AG08396 (cell line): ENCODE measurements around the gene CBLB.
A peak's percentile ranks its signal among the peaks of the same experiment; 100 is the strongest.

ENCODE experiments used
- DNase-seq: peaks from one replicate; pipeline ENCODE4 v3.0.0; 2012; ENCODE audit warnings: low spot score, mixed read lengths

The CBLB gene

DNA sequence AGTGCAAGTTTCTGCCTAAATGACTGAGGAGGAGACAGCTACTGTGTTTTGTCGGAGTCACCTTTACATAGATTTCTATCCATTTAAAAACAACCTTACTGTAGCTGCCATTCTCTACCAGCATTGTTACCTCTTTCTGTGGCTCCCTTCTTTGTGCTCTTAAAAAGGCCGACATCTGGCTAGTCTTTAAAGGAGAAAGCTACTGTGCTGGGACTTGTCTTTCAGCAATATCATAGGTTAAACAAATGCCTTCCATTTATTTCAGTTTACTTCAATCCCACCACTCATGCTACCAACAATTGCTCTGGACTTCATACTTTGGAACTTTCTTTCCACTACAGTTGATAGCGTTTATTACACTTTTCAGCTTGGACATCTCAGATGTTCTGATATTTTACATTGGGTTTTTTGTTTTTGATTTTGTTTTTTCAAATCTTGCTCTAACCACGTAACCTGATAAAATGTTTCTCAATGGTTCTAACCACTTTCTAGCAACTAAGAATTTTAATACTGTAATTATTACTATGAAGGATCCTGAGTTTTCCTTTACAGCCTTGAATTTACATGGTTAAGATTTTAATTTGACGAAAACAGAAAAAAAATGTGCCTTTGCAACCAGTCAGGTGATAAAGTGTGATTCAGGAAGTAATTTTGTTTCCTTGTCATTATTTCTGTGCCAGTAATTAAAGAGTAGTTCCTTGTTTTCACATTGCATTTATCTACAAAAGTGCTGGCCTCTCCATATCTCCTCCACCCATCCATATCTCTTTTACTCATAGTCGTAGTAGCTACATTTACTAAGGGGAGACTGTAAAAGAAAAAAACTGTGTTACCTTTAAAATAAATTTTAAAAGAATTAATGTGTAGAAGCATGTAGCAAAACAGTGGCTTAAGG, 1.3 kb upstream of the CBLB start:
- DNase-seq: no peak

DNA sequence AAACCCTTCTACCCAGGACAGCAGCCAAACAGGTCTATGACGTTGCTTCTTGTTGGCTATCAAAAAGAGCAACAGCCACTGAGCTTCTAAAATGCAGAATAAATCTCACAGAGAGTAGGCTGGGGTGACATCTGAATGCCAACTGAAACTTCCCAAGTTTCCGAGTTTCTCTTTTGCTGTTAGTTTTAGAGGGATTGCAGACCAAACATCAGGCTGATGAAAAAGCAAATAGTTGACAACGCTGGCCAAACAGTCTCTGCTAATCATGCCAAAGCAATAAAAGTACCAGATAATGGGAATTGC, 670 bp upstream of the CBLB start:
- DNase-seq: no peak

DNA sequence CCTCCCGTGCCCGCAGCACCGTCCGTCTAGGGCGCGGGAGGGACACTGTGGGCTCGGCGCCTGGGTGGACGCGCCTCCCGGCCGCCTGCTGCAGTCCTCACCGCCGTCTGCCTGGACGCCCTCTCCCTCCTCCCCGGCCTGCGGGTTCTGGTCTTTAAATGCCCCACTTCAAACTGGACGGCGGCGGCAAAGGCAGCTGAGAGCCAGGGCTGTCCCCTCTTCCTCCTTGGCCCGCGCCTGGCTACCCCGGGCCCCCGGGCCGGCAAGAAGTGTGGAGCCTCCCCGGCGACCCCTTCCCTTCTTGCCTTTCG, 426 bp downstream of the CBLB start:
- DNase-seq: peak; percentile 71

DNA sequence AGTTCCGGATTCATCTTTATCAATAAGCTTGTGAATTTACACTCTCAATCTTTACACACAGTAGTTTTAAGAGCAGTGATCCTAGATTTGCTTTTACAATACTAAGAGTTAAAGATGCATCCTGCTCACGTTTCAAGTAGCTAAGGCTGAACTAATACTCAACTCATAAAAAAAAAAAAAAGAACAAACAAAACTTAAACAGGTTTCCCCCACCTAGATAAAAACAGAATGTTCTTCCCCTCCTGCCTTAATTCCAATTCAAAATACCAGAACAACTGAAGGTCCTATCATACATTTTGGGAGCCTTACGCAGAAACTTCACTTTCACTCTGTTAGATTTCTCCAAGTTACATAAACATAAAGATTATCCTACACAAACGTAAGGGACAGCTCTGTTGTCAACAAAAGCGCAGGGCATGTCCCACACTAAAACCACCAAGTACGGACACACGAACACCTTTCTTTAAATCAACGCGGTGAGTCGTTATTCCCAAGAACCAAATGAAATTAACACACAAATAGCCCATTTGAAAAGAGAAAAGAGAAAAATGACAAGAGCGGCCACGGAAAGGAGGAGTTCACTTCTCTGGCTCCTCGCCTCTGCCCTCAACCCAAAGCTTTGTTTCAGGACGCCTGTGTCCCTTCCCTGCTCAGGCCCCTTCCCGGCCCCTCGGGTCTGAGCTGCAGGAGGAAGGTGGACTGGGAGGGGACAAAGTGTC, 941 bp downstream of the CBLB start:
- no peak for DNase-seq

DNA sequence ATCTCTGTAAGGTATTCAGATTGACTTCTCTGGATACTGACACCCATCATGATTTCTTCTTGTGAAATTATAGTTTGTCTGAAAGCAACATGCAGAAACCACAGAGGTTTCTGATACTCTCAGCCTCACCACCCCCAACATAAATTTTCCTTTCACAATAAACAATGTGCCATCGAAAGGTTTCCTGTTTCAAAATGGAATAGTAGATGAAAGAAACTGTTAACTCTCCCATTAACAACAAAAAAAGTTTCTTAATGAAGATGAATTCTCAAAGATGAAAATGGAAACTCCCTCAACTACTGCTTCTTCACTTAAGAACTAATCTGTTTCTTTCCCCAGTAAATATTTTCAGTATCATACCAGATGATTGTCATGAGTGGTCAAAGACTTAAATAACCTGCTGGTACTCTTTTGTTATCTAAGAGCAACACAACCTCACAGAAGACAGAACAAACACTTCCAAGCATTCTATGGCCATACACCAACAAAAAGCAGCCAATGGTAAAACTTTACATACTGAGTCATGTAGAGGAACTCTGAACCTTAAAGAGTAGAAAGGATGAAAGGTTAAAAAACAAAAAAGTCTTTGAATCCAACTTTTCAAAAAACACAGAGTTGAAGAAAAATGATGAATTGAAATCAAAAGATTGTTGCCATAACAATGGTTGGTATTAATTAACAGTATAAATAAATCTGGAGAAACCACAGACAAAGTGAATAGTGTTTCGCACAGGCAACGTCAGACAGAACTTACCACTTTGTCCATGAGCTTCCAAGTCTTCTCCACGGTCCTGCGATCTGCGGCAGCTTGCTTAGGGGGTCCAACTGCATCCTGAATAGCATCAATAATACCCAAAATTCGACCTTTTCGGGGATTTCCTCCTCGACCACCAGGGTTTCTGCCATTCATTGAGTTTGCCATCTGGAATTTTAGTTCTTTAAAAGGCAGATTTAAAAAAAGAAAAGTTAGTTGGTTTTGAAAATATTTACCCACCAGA, 1.9 kb downstream of the CBLB start:
- DNase-seq: no peak

DNA sequence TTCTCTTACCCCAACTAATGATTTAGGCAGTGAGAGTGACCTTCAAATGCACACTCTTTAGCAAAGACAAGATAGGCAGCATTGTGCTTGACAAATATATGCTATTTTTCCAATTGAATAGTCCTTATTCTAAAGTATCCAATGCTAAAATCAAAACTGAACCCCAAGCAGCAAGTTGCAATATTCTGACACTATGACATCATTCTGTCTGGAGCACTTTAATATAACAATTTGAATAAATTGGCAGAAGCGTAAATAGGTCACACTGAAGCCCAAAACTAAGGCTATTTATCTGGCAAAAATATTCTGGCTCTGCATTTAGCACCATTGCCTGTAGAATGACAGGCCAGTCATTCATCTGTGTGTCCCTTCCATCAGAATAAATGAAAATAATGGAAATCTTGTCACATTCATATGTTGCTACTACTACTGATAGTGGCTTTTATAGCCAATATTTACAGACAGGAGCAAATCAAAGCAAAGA, 2.9 kb downstream of the CBLB start:
- DNase-seq: no peak

DNA sequence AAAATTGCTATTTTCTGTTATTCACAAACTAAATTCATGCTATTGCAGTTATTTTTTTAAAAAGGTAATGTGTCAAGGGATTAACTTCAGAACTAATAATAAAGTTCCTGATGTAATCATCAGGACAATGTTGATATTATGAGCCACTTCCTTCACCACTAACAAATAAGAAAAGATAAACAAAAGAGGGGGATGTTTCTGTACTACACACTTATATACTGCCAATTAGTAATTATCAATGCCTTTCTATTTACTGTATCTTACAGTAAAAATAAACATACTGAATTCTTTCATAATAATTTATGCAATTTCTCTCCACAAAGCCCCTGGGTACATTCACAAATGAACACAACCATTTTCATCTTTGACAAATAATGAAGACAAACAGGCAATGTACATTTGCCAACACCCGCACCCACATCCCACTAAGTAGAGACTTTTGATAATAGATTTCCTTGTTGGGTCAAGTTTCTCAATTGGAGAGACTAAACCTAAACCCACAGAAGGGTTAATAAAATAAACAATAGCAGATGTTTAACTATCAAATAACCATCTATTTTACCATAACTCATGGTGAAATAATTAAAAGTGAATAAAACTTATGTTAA, 3.7 kb downstream of the CBLB start:
- no peak for DNase-seq

DNA sequence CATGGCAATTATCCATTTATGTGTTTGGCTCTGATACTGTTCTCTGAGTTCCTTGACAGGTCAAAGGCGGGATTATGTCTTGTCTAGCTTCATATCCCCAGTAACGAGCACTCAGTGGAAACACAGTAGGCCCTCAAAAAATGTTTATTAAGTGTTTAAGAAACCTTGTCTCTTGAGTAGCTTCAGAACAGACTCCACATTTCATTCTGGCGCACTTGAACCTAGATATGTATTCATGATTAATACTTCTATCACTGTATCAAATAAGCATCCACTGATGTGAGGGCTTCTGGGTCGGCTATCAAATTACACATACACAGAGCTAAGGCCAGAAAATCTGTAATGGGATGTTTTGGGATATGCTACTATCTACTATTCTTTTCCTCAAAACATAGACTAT, 4.6 kb downstream of the CBLB start:
- no peak for DNase-seq

DNA sequence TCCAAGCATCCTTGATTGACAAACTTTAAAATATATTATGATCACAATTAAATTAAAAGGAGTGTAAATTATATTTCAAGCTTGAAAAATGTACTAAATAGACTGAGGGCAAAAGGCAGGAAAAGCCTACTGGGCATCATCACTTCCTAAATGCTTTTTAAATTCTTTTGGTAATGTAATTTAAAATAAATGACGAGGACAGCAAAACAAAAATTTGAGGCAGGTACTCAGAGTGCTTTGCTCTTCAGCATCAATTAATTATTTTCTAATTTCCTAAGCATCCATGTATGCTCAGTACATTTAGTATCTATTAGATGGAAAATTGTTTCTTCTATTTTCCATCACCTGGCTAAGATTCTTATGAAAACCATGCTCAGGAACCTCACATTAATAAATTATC, 5.2 kb downstream of the CBLB start:
- no peak for DNase-seq

DNA sequence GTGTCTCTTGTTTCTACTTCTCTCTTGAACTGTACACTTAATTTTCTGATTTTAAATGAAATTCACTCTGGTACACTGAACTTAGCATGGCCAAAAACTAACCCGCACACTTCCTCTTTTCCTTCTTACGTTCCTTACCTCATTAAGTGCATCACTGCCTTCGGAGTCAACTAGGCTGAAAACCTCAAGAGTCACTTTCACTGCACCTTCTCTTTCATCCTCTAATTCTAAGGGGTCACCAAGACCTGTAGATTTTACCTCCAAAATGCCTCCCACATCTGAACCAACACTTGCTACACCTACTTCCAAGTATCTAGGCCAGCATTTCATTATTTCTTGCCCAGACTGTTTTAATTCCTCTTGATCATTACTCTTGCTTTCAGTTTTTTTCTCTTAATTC, 6.6 kb downstream of the CBLB start:
- no peak for DNase-seq

DNA sequence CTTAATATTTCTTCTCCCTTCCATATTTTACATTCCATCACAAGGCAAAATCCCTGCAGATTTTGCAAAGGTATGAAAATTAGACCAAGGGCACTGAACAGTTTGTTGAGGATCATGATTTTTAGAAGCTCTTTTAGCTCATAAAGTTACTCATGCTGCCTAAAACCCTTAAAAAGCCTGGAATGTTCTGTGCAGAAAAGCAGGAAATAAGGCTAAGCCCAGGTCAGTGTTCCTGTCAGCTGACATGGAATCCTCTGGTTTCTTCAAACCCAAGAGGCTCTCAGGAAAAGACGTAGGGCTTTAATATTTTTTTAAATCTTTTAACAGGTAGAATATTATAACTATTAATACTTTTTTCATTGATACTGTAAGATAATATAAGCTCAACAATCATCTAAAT, 8.2 kb downstream of the CBLB start:
- DNase-seq: no peak

DNA sequence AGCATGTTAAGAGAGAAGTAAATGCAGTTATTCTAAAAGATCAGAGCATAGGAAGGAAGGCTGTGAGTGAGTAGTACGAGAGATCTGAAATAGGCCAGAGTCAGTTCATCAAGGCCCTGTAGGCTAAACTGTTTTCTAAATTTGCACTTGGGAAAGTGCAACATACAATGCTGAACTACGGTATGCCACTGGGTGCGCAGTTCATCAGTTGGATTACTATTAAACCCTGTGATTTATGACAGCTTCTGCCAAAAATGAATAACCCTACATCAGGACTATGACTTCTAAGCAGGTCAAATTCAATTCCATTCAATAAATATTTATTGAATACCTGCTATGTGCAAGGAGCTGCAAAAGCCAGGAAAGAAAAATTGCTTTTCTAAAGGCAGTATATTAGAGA, 10.8 kb downstream of the CBLB start:
- DNase-seq: no peak

DNA sequence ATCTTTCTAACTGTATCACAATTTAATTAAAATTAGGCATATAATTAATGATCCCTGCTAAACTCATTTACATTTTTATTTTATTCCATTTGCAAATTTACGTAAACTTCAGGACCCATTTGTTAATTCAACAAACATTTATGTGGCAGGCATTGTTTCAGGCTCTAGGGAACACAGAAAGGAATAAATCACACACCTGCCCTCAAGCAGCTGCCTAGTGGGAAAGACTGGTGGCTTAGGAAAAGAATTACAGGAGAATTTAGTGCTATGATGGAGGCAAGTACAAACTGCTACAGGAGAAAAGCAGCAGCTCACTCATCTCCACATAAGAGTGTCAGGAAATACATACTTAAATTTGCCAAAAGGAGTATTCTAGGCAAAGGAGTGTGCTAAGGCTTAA, 11.2 kb downstream of the CBLB start:
- no peak for DNase-seq

DNA sequence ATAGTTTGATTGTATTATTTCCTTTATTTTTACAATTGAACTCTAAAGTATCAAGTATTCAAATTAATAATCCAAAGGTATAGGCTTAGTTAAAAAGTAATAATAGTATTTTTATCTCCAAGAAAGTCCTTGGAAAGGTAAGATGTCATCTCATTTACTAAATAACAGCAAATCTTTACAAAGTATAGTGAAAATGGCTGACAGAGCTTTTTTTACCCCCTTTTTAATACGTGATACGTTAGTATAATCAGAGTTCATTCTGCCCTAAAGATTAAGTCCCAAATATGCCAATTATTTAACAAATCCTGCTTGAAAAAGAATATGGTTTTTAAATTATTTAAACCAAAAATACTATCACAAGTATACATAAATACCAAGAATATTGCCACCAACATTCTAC, 12.2 kb downstream of the CBLB start:
- DNase-seq: no peak

DNA sequence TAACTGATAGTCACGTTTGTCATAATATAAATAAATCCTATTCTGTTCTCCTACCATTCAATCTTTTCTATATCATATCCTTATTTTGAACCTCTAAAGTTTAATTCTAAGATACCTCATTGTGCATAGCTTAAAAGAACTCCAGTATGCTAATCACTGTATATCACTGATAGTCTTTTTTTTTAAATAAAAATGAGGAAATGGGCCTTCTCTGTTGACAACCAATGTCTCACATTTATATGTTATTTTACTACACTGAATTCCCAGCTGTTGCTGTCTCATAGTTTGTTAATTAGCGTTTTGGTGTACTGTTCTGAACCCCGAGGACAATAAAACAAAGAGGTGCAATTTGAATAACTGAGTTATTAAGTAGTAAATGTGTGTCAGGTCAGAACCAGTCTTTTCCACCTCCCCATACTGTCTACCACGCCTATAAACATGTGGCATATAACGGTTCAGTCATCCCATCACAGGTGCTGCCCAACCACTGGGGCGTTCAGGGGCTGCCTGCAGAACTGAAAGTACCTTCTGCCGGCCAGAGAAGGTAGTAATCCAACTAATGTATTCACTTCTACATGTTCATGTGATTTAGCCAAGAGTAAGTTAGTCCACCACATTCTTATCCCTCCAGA, 14.9 kb downstream of the CBLB start:
- no peak for DNase-seq

DNA sequence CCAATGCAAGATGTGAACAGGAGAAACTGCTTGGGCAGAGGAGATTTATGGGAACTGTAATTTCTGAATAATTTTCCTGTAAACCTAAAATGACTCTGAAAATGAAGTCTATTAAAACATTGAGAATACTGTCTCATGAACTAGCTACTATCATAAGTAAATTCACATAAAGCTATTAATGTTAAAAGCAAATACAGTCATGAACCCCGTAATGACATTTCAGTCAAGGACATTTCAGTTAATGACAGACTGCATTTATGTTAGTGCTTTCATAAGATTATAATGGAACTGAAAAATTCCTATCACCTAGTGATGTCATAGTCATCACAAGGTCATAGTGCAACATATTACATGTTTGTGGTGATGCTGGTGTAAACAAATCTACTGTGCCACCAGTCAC, 17.2 kb downstream of the CBLB start:
- no peak for DNase-seq

DNA sequence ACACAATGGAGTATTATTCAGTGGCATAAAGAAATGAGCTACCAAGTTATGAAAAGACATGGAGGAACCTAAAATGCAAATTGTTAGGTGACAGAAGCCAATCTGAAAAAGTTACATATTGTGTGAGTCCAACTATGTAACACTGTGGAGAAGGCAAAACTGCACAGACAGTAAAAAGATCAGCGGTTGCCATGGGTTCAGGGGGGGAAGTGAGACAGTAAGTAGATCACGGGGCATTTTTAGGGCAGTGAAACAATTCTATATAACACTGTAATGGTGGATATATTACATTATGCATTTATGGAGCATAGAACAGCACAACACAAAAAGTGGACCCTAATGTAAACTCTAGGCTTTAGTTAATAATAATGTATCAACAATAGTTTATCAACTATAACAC, 17.6 kb downstream of the CBLB start:
- no peak for DNase-seq

DNA sequence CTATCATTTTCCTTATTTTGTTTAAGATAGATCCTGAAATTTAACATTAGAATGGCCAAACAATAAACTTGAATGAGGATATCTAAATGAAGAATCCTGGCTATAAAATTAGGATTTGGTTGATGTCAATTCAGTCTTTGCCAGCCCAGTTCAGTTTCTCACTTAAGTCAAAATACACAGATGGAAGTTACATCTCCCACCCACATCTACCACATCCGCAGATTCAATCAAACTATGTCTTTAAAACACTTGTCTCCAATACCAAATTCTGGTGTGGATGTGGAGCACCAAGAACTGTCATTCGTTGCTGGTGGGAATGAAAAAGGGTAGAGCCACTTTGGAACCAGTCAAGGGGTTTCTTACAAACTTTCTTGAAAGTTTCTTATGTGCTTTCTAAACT, 18.2 kb downstream of the CBLB start:
- no peak for DNase-seq

DNA sequence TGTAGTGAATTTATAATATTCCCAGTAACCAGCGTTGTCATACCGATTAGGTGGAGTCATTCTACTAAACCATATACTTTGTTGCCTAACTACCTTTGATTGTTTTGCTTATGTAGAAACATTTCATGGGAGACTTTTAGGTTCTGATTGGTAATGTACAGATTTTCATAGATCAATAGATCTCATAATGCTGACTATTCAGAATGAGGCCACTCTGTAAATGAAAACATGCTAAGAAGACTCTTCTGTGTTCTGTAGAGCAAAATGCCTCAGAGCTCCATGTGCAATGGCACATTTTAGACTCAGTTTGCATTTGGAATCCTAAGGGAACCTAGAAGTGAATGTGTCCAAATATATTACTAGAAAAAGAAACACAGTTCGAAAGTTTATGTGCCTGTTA, 20.0 kb downstream of the CBLB start:
- no peak for DNase-seq

DNA sequence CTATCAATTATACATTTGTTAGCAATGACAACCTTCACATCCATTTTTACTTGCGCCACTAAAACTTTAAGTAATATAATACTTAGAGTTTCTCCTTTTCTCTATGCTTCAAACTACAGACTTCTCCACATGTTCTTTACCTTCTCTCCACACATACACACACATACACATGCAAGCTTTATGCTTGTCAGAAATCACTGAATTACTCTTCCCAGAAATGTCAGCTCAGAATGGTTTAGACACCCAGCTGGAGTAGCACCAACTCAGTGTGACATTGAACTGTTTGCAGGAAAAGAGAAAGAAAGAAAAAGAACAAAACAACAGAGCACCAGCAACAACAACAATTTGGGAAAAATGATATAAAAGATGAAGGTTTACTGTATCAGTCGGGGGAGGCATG, 20.9 kb downstream of the CBLB start:
- DNase-seq: no peak

DNA sequence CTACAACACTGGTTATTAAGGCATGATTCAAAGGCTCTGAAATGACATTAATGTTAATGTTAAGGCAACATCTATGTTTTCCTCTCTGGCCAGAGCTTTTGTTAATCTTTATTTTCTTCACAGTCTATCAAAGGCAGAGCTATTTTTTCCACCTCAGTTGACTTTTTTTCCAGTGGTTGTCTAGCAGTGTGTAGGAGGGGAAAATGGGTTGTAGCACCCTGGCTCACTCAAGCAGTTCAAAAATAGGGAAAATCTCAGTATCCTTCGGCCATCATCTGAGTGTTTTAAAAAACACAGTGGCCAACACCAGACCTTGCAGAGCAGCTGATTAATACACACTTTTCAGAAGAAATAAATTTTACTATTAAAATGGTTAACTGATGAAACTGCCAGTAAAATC, 21.4 kb downstream of the CBLB start:
- DNase-seq: no peak

DNA sequence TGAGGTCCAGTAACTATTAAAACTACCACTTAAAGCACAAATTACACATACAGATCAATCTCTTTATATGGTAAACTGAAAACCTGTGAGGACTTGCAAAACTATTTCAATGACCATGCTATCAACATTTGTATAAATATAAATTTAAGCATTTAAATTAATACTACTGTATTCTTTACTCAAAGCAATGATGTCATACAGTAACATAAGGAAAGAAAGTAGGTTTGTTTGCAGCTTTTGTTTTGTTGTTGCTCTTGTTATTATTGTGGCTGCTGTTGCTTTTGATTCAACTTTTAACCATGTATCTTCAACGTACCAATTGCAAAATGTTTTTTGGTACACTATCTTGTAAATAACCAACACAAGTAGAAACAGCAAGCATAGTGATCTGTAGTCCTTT, 22.0 kb downstream of the CBLB start:
- DNase-seq: no peak
